ENCODE data around the gene AKAP1. TPM values are rescaled to one million over a fixed set of nuclear protein-coding genes. Genes with fewer than 3 reads are reported as not detected.

AKAP1 gene
- total and polyA plus RNA-seq, 2 of the 8 experiments (the other 6 are each of a cell fraction or from before 2014, with no cell fraction given), result 120 to 156 TPM

- 94% methylated on average over 5 of the region's 5 CpGs; no CpG with 5 or more reads in 1 of the 2 experiments for WGBS, 2 experiments (ENCODE audit: extremely low coverage in 1 of 2, insufficient coverage in 1 of 2, insufficient read length in 1 of 2, insufficient replicate concordance in 2 of 2, low coverage in 1 of 2, low lambda C conversion rate in 2 of 2, missing lambda C conversion rate in 1 of 2)
- H3K4me3 ChIP-seq (ENCODE audit: extremely low read depth in 1 of 4, insufficient read depth in 2 of 4, low read depth in 3 of 4, low read length in 4 of 4), result no peak overlapping the region
- no peak overlapping the region for H2BK15ac ChIP-seq (ENCODE audit: low read length)
- H3K4me2 ChIP-seq (ENCODE audit: insufficient read depth in 1 of 2, low read depth in 2 of 2, low read length in 2 of 2), result no peak overlapping the region
- no peaks in the 10 kb centered on the region for H3K79me2 ChIP-seq (ENCODE audit: control insufficient read depth in 1 of 2, insufficient read depth in 2 of 2, low read length in 2 of 2)
- H4K5ac ChIP-seq (ENCODE audit: insufficient read length, low read depth, low read length), result no peak overlapping the region
- no peaks in the 10 kb centered on the region for H3K79me1 ChIP-seq (ENCODE audit: low read depth, low read length)
- H2AK5ac ChIP-seq (ENCODE audit: low read depth, low read length), result no peak overlapping the region
- CTCF ChIA-PET (ENCODE audit: partially characterized antibody), result no interaction called here
- H3K18ac ChIP-seq (ENCODE audit: extremely low read depth, low read length), result no peak overlapping the region
- H3K23ac ChIP-seq (ENCODE audit: insufficient read length), result no peak overlapping the region
- H3K14ac ChIP-seq (ENCODE audit: insufficient read length), result no peak overlapping the region
- H2BK12ac ChIP-seq (ENCODE audit: low read depth, low read length), result no peak overlapping the region
- no peak overlapping the region for H2BK5ac ChIP-seq (ENCODE audit: low read depth, low read length)
- no peaks in the 10 kb centered on the region for H3K27me3 ChIP-seq (replicated peaks in 1 of 4; ENCODE audit: control insufficient read depth in 3 of 4, extremely low read depth in 1 of 4, insufficient read depth in 3 of 4, low read length in 3 of 4)
- no peak overlapping the region for H3K27ac ChIP-seq (ENCODE audit: low read depth, low read length)
- H2AFZ ChIP-seq (ENCODE audit: low read length), result no peak overlapping the region
- no peak for DNase-seq (ENCODE audit: low read depth in 1 of 2, low spot score in 2 of 2)
- no peak overlapping the region for H4K8ac ChIP-seq (ENCODE audit: extremely low read depth, insufficient read depth, low read length)
- FAIRE-seq, result no peak
- no peak overlapping the region for H2BK20ac ChIP-seq (ENCODE audit: low read length)
- peaks cover 0 to 11% (median 5%) of the 10 kb centered on the region in 4 experiments; a peak in 3 of 7 replicates for H3K4me1 ChIP-seq (replicated peaks in 1 of 4; ENCODE audit: control insufficient read depth in 3 of 4, insufficient read depth in 4 of 4, low read length in 3 of 4)
- POLR2A ChIA-PET (ENCODE audit: partially characterized antibody), result interaction anchor here (1.8 kb wide), 1 partner anchor 17 kb away, joined by 4 read pairs; no protein-coding TSS in a partner anchor
- no peak overlapping the region for H2BK120ac ChIP-seq (replicated peaks; ENCODE audit: low read depth, low read length)
- H3K4ac ChIP-seq (replicated peaks; ENCODE audit: insufficient read length, low read depth, low read length), result no peak overlapping the region
- peaks cover 0 to 4% of the 10 kb centered on the region in 2 experiments; a peak in 1 of 4 replicates for H3K9me3 ChIP-seq (ENCODE audit: insufficient read depth in 2 of 2, low read depth in 1 of 2, low read length in 1 of 2)
- H4K20me1 ChIP-seq (replicated peaks in 1 of 2; ENCODE audit: control insufficient read depth in 1 of 2, insufficient read depth in 2 of 2, low read length in 2 of 2), result no peaks in the 10 kb centered on the region
- no peak overlapping the region for H4K91ac ChIP-seq (replicated peaks; ENCODE audit: insufficient read length, low read length)
- H3K23me2 ChIP-seq (ENCODE audit: low read depth, low read length), result no peaks in the 10 kb centered on the region
- no peaks in the 10 kb centered on the region for H3K36me3 ChIP-seq (ENCODE audit: control insufficient read depth in 2 of 4, insufficient read depth in 4 of 4, low read length in 3 of 4)
- no peak overlapping the region for H3K56ac ChIP-seq (replicated peaks; ENCODE audit: insufficient read length, low read depth, low read length)
- H3K9ac ChIP-seq (replicated peaks in 1 of 4; ENCODE audit: extremely low read depth in 1 of 4, low read depth in 3 of 4, low read length in 3 of 4), result no peak overlapping the region
- TF ChIP-seq KDM1A (IDR thresholded peaks at IDR 0.05; ENCODE audit: borderline replicate concordance, low read length) (no peak), E2F6 (IDR thresholded peaks at IDR 0.05) (no peak), SP2 (IDR thresholded peaks at IDR 0.05; ENCODE audit: low read length) (no peak), CHD1 (IDR thresholded peaks at IDR 0.05; ENCODE audit: low read depth, low read length) (no peak), ATF2 (IDR thresholded peaks at IDR 0.05; ENCODE audit: low read length) (no peak), FOSL1 (IDR thresholded peaks at IDR 0.05; ENCODE audit: insufficient read depth, low read depth, low read length) (no peak), KDM4A (IDR thresholded peaks at IDR 0.05; ENCODE audit: low read depth, low read length, severe bottlenecking) (no peak), RXRA (IDR thresholded peaks at IDR 0.05; ENCODE audit: insufficient read depth, low read depth, low read length) (no peak), USF2 (IDR thresholded peaks at IDR 0.05; ENCODE audit: low read length) (no peak), RAD21 (IDR thresholded peaks at IDR 0.05 in 1 of 2, conservative IDR thresholded peaks at IDR 0.05 in 1 of 2; ENCODE audit: low read depth in 2 of 2, low read length in 2 of 2) (no peak)
Observed at GRCh38 chr17:57146273-57146672, 61.2 kb downstream of the AKAP1 start.

Measured in H1 (cell line).